Activated naive CD8-positive, alpha-beta T cell treated with anti-CD3 and anti-CD28 coated beads, Interleukin-2, amount 50 U/mL, for 24 hours (primary cell): ENCODE measurements around the gene IGSF6.
"Not testable (repeated sequence)": the region's sequence is repeated elsewhere in the genome, so short reads cannot be mapped to it uniquely, and the experiment has no call there.

ENCODE experiments used
- ATAC-seq: fragments of 150-1000 bp; cut with Tn5 transposase; one replicate; pipeline ENCODE4 v1.10.0; 2021
- DNase-seq: peaks from one replicate; pipeline ENCODE4 v3.0.0; 2021
- H3K27ac Mint-ChIP-seq: one replicate; pipeline ENCODE4 v1.8.0; 2021; ENCODE audit warnings: mild to moderate bottlenecking, mixed read lengths
- H3K27me3 Mint-ChIP-seq: one replicate; pipeline ENCODE4 v1.8.0; 2021; ENCODE audit warnings: mixed read lengths
- H3K36me3 Mint-ChIP-seq: one replicate; pipeline ENCODE4 v1.8.0; 2021; ENCODE audit warnings: low read depth, mixed read lengths
- H3K4me1 Mint-ChIP-seq: one replicate; pipeline ENCODE4 v1.8.0; 2021; ENCODE audit warnings: mixed read lengths
- H3K4me3 Mint-ChIP-seq: one replicate; pipeline ENCODE4 v1.8.0; 2021; ENCODE audit warnings: mild to moderate bottlenecking, moderate library complexity, mixed read lengths
- H3K9me3 Mint-ChIP-seq: one replicate; pipeline ENCODE4 v1.8.0; 2021; ENCODE audit warnings: mixed read lengths

IGSF6 gene

DNA sequence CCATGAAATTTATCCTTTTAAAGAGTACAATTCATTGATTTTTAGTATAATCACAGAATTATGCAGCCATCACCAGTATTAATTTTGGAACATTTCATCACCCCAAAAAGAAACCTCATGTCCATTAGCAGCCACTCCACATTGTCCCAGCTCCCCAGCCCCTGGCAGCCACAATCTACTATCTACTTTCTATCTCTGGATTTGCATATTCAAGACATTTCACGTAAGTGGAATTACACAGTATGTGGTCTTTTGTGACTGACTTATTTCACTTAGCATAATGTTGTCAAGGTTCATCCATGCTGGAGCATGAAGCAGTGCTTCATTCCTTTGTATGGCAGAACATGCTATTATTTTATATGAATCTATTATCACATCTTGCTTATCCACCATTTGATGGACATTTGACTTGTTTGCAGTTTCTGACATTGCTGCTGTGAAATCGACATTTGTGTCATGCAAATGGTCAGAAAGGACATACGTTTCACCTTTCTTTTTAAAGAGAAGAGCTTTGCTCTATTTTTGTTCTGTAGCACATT lies 42.3 kb downstream of the IGSF6 start:
- DNase-seq (no peak), ATAC-seq (no peak)
- Mint-ChIP-seq H3K4me1 (peaks cover 77% of the 10 kb centered on the region), H3K9me3 (no peaks in the 10 kb centered on the region), H3K27me3 (no peaks in the 10 kb centered on the region), H3K27ac (no peak overlapping the region), H3K36me3 (peaks cover 25% of the 10 kb centered on the region), H3K4me3 (no peak overlapping the region)

DNA sequence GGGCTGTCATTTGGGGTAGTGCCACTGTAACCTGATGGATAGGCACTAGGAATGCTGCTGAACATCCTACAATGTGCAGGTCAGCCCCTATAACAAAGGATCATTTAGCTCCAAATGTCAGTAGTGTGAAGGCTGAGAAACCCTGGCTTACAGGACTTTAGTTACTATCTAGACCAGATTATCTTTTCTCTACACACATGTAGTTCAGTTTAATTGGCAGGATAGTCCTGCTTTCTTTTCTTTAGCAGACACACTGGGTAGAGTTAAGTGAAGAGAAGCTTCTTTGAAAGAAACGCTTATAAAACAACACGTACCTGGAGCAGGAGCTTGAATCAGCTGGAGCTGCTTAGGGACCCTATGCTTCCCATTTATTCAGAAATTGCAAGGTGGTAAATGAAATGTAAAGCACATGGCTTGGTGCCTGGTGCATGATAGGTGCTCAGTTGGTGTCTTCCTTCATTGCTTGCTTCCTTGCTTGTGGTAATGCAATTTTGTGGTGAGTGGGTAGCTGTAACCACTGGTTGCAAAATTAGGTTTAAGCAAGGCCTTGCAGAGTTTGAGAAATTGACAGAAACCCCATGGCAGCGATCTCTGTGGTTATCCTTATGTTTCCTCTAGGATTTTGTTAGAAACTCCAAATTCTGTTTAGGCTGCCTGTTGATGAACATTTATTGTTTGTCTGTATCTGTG lies 43.6 kb downstream of the IGSF6 start:
- H3K27ac Mint-ChIP-seq: no peak overlapping the region
- peaks cover 16% of the 10 kb centered on the region for H3K36me3 Mint-ChIP-seq
- no peak overlapping the region for H3K4me3 Mint-ChIP-seq
- DNase-seq (no peak), ATAC-seq (peak; percentile 79)
- no peaks in the 10 kb centered on the region for H3K9me3 Mint-ChIP-seq
- no peaks in the 10 kb centered on the region for H3K27me3 Mint-ChIP-seq
- H3K4me1 Mint-ChIP-seq: peaks cover 87% of the 10 kb centered on the region

DNA sequence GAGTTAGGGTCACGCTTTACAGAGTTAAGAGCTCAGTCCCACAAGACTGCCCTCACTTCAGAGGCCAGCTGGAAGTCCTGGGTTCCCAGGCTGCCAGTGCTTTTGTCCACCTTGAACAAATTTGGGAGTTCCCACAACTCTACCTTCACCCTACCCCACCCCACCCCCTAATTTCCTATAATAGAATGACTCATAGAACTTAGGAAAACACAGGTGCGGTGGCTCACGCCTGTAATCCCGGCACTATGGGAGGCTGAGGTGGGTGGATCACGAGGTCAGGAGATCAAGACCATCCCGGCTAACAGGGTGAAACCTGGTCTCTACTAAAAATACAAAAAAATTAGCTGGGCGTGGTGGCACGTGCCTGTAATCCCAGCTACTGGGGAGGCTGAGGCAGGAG lies 46.6 kb downstream of the IGSF6 start:
- not testable (repeated sequence) for H3K27ac Mint-ChIP-seq, H3K4me3 Mint-ChIP-seq, H3K36me3 Mint-ChIP-seq, H3K9me3 Mint-ChIP-seq, H3K27me3 Mint-ChIP-seq, DNase-seq, ATAC-seq
- H3K4me1 Mint-ChIP-seq: peaks cover 93% of the 10 kb centered on the region

DNA sequence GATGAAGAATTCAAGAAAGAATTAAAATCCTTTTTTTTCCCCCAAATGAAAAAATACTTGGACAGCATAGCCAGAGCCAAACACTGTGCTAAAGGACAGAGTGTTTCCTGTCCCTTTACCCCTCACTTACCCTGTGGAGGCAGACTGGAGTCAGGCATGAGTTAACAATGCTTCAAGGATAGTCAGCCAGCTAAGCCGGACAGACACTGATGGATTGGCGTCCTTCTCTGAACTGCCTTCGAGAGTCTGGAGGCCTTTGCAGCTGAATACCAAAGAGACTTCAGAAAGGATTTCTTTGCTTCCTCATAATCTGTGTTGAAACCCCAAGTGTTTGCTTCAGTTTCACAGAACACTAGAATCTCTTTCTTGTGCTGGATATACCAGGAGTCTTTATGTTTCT lies 48.5 kb downstream of the IGSF6 start:
- Mint-ChIP-seq H3K36me3 (no peaks in the 10 kb centered on the region), H3K27ac (no peak overlapping the region), H3K4me3 (no peak overlapping the region), H3K27me3 (no peaks in the 10 kb centered on the region), H3K4me1 (peaks cover 80% of the 10 kb centered on the region), H3K9me3 (no peaks in the 10 kb centered on the region)
- ATAC-seq (no peak), DNase-seq (no peak)

DNA sequence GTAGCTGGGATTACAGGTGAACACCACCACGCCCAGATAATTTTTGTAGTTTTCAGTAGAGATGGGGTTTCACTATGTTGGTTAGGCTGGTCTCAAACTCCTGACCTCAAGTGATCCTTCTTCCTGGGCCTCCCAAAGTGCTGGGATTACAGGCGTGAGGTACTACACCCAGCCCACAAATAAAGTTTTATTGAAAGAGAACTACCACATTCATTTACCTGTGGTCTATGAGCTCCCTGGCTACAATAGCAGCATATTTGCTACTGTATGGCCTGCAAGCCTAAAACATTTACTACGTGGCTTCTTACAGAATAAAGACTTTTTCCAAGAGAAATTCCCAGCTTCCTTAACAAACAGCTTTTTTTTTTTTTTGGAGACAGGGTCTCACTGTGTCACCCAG lies 49.6 kb downstream of the IGSF6 start:
- H3K4me1 Mint-ChIP-seq: peaks cover 79% of the 10 kb centered on the region
- no peak for DNase-seq

DNA sequence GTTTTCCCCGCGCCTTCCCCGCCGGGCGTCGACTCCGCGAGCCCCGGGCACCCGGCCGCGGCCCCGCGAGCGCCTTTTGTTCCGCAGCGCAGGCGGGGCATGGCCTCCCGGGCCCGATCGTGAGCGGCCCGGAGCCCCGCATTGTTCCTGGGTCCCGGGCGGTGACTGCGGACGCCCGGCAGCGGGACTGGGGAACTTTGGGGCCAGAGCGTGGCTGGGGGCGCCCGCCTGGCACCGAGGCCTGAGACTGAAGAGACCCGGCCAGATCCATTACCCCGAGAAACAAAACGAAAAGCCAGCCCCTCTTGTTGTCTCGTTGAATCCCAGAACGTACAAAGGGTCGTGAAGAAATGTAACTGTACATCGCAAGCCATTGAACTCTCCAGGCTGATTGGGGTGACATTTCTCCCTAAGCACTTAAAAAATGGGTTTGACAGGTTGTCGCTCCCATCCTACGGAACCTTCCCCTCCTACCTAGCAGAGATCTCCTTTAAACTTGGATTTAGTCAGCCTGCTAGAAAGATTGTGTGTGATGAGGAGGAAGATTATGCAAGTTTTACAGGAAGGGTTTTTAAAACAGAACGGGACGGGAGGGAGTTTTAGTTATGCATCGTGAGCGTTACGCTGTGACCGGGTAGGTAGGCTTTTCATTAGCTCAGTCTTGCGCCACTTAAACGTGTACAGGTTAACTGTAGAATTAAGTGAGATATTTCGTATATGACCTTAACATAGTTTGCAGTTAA lies 52.2 kb downstream of the IGSF6 start:
- H3K36me3 Mint-ChIP-seq: no peaks in the 10 kb centered on the region
- ATAC-seq (no peak), DNase-seq (peak; percentile 19)
- no peaks in the 10 kb centered on the region for H3K9me3 Mint-ChIP-seq
- no peaks in the 10 kb centered on the region for H3K27me3 Mint-ChIP-seq
- peak overlapping the region; percentile 96 for H3K4me3 Mint-ChIP-seq
- H3K4me1 Mint-ChIP-seq: peaks cover 69% of the 10 kb centered on the region
- H3K27ac Mint-ChIP-seq: peak overlapping the region; percentile 90

More for the DNA sequence above, 49.6 kb downstream of the IGSF6 start:
- Mint-ChIP-seq H3K27me3 (no peaks in the 10 kb centered on the region), H3K36me3 (no peaks in the 10 kb centered on the region), H3K9me3 (no peaks in the 10 kb centered on the region), H3K27ac (no peak overlapping the region), H3K4me3 (no peak overlapping the region)
- no peak for ATAC-seq

DNA sequence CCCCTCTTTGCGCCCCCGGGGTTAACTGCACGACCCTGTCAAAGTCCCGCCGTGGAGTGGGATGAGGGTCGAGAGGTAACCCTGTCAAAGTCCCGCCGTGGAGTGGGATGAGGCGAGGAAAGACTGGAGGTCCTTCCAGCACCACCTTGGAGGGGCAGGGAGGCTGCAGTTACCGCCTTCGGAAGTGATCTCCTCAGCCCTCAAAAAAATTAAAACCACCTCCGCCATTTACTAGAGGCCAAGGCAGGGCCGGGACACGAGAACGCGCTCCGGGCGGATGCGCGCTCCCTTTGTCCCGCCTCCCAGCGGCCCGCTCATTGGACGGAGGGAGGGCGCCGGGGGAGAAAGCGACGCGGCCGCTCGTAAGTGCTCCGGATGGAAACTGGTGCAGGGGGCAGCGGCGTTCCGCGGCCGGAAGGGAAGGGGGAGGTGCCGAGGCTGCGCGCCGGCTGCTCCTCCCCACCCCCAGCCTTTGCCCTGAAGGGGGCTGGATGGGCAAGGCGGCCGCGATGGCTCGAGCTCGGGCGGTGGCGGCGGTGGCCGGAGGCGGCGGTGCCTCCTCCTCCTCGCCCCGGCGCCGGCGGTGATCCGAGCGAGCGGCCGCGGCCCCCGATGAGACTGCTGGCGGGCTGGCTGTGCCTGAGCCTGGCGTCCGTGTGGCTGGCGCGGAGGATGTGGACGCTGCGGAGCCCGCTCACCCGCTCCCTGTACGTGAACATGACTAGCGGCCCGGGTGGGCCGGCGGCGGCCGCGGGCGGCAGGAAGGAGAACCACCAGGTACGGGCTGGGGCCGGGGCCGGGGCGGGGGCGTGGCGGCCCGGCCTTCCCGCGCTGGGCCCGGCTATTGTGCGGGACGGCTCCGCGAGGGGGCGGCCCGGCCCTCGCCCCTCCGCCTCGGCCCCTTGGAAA lies 53.0 kb downstream of the IGSF6 start, which contains the start of gene METTL9:
Gene METTL9 (plus strand): TSS at position 456 of the 909 bp plus-strand sequence. CDS start 157 bp downstream, at position 613.
- Mint-ChIP-seq H3K4me1 (peaks cover 62% of the 10 kb centered on the region), H3K9me3 (no peaks in the 10 kb centered on the region), H3K4me3 (peak within 1 kb of the TSS; percentile 96), H3K27me3 (no peaks in the 10 kb centered on the region), H3K27ac (peak within 1 kb of the TSS; percentile 90), H3K36me3 (no peaks in the 10 kb centered on the region)
- DNase-seq (peak; percentile 95), ATAC-seq (peak; percentile 95)

DNA sequence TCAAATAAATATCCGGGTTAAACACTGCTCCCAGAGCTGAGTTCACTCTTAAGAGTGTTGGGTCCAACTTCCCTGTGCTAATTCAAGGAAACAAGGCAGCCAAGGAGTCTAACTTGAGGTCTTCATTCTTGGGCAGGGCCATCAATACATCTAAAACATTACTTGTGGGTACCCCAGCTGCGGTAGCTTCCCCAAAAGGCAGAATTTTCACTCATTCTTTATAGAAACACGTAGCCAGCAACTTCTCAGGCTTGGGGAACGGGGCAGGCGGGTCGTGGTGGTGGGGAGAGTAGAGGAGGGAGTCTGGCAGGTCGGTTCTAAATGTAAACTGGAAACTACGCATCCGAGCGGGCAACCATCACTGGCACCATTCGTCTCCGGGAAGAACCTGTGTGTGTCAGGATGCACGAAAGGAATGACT lies 53.7 kb downstream of the IGSF6 start:
- Mint-ChIP-seq H3K27me3 (no peaks in the 10 kb centered on the region), H3K9me3 (no peaks in the 10 kb centered on the region), H3K36me3 (no peaks in the 10 kb centered on the region), H3K4me1 (peaks cover 56% of the 10 kb centered on the region), H3K4me3 (peak overlapping the region; percentile 87), H3K27ac (peak overlapping the region; percentile 82)
- ATAC-seq (peak; percentile 1), DNase-seq (no peak)

DNA sequence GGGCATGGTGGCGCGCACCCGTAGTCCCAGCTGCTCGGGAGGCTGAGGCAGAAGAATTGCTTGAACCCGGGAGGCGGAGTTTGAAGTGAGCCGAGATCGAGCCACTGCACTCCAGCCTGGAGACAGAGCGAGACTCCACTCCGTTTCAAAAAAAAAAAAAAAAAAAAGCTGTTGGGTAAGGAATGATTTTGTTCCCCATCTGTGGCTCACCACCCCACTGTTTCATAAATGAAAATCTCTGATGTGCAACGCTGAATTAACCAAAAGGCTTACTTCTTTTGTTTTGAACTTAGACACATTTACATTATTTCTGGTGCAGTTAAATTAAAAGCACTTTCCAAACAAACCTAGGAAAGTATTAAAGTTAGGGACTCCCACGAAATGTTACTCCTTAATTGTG lies 54.2 kb downstream of the IGSF6 start:
- DNase-seq (no peak), ATAC-seq (no peak)
- H3K4me3 Mint-ChIP-seq: peak overlapping the region; percentile 87
- no peaks in the 10 kb centered on the region for H3K27me3 Mint-ChIP-seq
- H3K9me3 Mint-ChIP-seq: no peaks in the 10 kb centered on the region
- H3K4me1 Mint-ChIP-seq: peaks cover 51% of the 10 kb centered on the region
- no peaks in the 10 kb centered on the region for H3K36me3 Mint-ChIP-seq
- peak overlapping the region; percentile 87 for H3K27ac Mint-ChIP-seq

DNA sequence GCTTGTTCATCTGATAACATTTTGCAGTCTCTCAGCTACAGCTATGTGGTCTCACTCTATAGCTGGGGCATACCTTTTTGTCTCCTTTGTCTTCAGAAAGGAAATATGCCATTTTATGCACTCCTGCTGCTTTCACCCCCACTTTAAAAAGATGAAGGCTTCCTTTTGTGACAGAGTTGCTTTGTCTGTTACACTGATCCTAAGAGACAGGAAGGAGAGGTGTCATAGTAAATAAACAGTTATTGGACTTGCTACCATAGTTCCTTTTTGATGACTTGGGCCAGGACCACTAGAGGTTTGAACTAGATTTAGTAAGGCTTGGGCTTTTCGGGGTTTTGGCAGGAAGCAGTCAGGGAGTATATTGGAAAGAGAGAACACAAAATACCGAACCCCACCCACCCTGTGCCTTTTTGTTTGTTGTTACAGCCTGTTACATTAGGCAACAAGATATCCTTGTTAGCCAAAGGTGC lies 54.8 kb downstream of the IGSF6 start:
- DNase-seq (no peak), ATAC-seq (no peak)
- Mint-ChIP-seq H3K4me1 (peaks cover 45% of the 10 kb centered on the region), H3K36me3 (no peaks in the 10 kb centered on the region), H3K27ac (peak overlapping the region; percentile 87), H3K4me3 (peak overlapping the region; percentile 87), H3K27me3 (no peaks in the 10 kb centered on the region), H3K9me3 (no peaks in the 10 kb centered on the region)

DNA sequence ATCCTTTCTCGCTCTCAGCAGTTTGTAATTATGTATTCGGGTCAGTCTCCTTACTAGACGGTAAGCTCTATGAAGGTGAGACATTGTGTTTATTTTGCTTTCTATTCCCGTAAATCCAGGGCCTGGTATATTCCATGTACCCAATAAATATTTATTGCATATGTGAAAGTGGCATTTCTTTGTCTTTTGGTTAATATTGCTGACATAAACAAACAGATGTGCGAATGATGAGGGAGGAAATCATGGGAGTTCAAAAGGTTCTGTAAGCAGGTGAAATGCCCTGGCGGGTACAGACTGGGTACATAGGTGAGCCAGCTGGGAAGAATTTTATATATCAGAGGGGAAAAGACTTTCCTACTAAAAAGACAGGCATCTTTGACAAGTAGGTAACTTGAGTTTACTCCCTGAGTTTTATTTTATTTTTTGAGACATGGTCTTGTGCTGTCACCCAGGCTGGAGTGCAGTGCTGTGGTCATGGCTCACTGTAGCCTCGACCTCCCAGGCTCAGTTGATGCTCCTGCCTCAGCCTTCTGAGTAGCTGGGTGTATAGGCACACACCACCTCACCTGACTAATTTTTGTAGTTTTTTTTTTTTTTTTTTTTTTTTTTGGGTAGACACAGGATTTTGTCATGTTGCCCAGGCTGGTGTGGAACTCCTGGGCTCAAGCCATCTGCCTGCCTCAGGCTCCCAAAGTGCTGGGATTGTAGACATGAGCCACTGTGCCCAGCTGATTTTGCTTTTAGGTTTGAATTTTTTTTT lies 58.7 kb downstream of the IGSF6 start:
- no peak for ATAC-seq
- no peaks in the 10 kb centered on the region for H3K9me3 Mint-ChIP-seq
- no peaks in the 10 kb centered on the region for H3K36me3 Mint-ChIP-seq
- DNase-seq: no peak
- H3K27ac Mint-ChIP-seq: no peak overlapping the region
- no peak overlapping the region for H3K4me3 Mint-ChIP-seq
- no peaks in the 10 kb centered on the region for H3K27me3 Mint-ChIP-seq
- H3K4me1 Mint-ChIP-seq: peaks cover 22% of the 10 kb centered on the region

DNA sequence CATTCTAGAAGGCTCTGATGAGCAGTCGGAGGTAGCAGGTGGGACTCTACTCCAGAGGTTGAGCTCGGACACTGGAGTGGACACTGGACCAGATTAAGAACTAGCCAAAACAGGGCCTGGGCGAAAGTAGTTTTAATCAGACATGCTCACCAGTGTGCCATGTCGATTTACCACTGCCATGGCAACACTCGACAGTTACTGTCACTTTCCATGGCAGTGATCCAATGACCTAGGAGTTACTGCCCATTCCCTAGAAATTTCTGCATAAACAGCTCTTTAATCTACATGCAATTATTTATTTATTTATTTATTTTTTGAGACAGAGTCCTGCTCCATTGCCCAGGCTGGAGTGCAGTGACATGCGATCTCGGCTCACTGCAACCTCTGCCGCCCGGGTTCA lies 60.2 kb downstream of the IGSF6 start:
- H3K27me3 Mint-ChIP-seq: no peaks in the 10 kb centered on the region
- no peaks in the 10 kb centered on the region for H3K9me3 Mint-ChIP-seq
- no peak for DNase-seq
- ATAC-seq: no peak
- no peaks in the 10 kb centered on the region for H3K36me3 Mint-ChIP-seq
- peaks cover 7% of the 10 kb centered on the region for H3K4me1 Mint-ChIP-seq
- no peak overlapping the region for H3K27ac Mint-ChIP-seq
- no peak overlapping the region for H3K4me3 Mint-ChIP-seq

DNA sequence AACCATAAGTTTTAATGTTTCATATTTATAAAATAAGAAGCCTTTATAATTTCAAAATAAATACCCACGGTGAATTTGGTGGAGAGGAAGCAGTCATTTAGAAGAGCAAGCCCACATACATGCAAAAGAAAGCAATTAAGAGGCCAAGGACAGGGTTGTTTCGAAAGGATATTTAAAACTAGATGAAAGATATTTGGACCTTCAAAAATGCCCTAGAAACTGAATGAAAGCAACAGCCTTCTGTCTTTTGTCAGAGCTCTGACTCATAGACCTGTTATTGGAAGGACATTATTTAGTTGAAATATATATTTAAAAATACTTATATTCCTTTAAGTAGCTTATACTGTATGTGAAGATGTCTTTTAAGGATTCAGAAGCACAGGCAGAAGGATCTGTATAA lies 61.6 kb downstream of the IGSF6 start:
- Mint-ChIP-seq H3K27ac (no peak overlapping the region), H3K27me3 (no peaks in the 10 kb centered on the region), H3K4me3 (no peak overlapping the region), H3K36me3 (no peaks in the 10 kb centered on the region), H3K9me3 (no peaks in the 10 kb centered on the region), H3K4me1 (no peaks in the 10 kb centered on the region)
- ATAC-seq (no peak), DNase-seq (no peak)

DNA sequence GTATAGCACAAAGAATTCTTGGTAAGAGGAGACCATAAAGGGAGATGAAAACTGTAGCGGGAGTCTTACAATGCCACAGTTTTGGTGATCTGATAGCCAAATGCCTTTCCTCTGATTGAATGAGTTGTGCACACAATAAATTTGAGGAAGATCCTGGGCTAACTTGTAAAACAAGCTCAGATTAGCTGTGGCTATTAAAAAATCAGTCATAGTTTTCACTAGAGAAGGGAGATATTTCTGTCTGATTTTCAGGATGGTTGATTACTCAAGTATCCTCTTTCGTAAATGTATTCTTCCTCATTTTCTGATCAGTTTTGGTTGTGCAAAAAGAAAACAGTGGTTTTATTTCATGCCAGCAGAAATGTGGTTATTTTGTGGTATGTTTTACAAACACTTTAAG lies 62.1 kb downstream of the IGSF6 start:
- DNase-seq: no peak
- Mint-ChIP-seq H3K27ac (no peak overlapping the region), H3K4me1 (no peaks in the 10 kb centered on the region), H3K4me3 (no peak overlapping the region), H3K36me3 (no peaks in the 10 kb centered on the region), H3K27me3 (no peaks in the 10 kb centered on the region), H3K9me3 (no peaks in the 10 kb centered on the region)
- no peak for ATAC-seq
